ENCODE results near the gene DNLZ. TPM values are rescaled to one million over a fixed set of nuclear protein-coding genes. Genes with fewer than 3 reads are reported as not detected.

Gene DNLZ
- polyA plus RNA-seq, 1 donor from 2014 or later, result 23.6 TPM

DNA sequence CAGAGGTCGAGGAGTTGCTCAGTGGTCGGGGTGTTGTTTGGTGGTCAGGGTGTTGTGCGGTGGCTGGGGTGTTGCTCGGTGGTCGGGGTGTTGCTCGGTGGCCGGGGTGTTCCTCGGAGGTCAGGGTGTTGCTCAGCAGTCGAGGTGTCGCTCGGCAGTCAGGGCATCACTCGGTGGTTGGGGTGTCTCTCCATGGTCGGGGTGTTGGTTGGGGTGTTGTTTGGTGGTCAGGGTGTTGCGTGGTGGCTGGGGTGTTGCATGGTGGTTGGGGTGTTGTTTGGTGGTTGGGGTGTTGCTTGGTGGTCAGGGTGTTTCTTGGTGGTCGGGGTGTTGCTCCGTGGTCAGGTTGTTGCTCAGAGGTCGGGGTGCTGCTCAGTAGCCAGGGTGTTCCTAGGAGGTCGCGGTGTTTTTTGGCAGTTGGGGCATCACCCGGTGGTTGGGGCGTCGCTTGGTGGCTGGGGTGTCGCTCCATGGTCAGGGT lies 47.2 kb downstream of the DNLZ start:
- Histone ChIP-seq H3K27ac (ENCODE audit: low read length) (no peak overlapping the region), H3K36me3 (ENCODE audit: insufficient read depth, low read length) (no peaks in the 10 kb centered on the region), H2AFZ (ENCODE audit: low read depth, low read length) (no peak overlapping the region), H3F3A (ENCODE audit: insufficient read depth, low read length, poor library complexity, severe bottlenecking) (no peaks in the 10 kb centered on the region), H3K27me3 (ENCODE audit: insufficient read depth, low read depth, low read length) (no peaks in the 10 kb centered on the region), H3K4me2 (ENCODE audit: low read length) (no peak overlapping the region), H3K9me2 (ENCODE audit: insufficient read depth, low read length) (no peaks in the 10 kb centered on the region), H3K9ac (ENCODE audit: low read length) (no peak overlapping the region), H4K20me1 (ENCODE audit: insufficient read depth) (no peaks in the 10 kb centered on the region), H3K9me3 (ENCODE audit: low read length) (peaks cover 5% of the 10 kb centered on the region), H3K4me3 (ENCODE audit: low read length) (no peak overlapping the region), H3K79me2 (replicated peaks; ENCODE audit: insufficient read depth, low read length) (no peaks in the 10 kb centered on the region)
- no peak for TF ChIP-seq EZH2 (IDR thresholded peaks at IDR 0.05; ENCODE audit: borderline replicate concordance, insufficient read depth, low read length, poor library complexity, severe bottlenecking)

DNA sequence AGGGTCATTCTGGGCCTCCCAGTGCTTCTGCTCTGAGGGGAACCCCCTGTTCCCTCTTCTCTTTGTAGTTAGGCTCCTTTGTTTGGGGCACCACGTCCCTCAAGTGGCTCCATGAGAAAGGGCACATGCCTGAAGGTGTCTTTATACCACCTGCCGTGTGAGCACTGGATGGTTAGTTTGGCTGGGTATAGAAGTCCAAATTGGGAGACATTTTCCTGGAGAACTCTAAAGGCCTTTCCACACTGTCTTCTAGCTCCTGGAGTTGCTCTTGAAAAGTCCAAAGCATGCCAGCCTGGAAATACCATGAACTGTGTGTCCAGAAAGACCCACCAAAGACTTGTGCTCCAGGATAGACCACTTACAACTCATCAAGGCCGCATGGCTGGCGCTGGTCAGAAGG lies 48.6 kb downstream of the DNLZ start:
- Histone ChIP-seq H3K27me3 (ENCODE audit: insufficient read depth, low read depth, low read length) (no peaks in the 10 kb centered on the region), H3K4me3 (ENCODE audit: low read length) (no peak overlapping the region), H2AFZ (ENCODE audit: low read depth, low read length) (no peak overlapping the region), H3K79me2 (replicated peaks; ENCODE audit: insufficient read depth, low read length) (no peaks in the 10 kb centered on the region), H4K20me1 (ENCODE audit: insufficient read depth) (no peaks in the 10 kb centered on the region), H3K27ac (ENCODE audit: low read length) (no peak overlapping the region), H3K36me3 (ENCODE audit: insufficient read depth, low read length) (no peaks in the 10 kb centered on the region), H3F3A (ENCODE audit: insufficient read depth, low read length, poor library complexity, severe bottlenecking) (no peaks in the 10 kb centered on the region), H3K9me2 (ENCODE audit: insufficient read depth, low read length) (no peaks in the 10 kb centered on the region), H3K9me3 (ENCODE audit: low read length) (peaks cover 5% of the 10 kb centered on the region), H3K9ac (ENCODE audit: low read length) (no peak overlapping the region), H3K4me2 (ENCODE audit: low read length) (no peak overlapping the region)
- TF ChIP-seq SMC3 (conservative IDR thresholded peaks at IDR 0.05; ENCODE audit: poor library complexity), result no peak
- no peak for TF ChIP-seq TAF1 (IDR thresholded peaks at IDR 0.05; ENCODE audit: low read depth)
- no peak for TF ChIP-seq POLR2AphosphoS5 (IDR thresholded peaks at IDR 0.05)
- no peak for TF ChIP-seq MXI1 (conservative IDR thresholded peaks at IDR 0.05; ENCODE audit: poor library complexity, severe bottlenecking)
- no peak for TF ChIP-seq EZH2 (IDR thresholded peaks at IDR 0.05; ENCODE audit: borderline replicate concordance, insufficient read depth, low read length, poor library complexity, severe bottlenecking)
- TF ChIP-seq, protein P1, sequence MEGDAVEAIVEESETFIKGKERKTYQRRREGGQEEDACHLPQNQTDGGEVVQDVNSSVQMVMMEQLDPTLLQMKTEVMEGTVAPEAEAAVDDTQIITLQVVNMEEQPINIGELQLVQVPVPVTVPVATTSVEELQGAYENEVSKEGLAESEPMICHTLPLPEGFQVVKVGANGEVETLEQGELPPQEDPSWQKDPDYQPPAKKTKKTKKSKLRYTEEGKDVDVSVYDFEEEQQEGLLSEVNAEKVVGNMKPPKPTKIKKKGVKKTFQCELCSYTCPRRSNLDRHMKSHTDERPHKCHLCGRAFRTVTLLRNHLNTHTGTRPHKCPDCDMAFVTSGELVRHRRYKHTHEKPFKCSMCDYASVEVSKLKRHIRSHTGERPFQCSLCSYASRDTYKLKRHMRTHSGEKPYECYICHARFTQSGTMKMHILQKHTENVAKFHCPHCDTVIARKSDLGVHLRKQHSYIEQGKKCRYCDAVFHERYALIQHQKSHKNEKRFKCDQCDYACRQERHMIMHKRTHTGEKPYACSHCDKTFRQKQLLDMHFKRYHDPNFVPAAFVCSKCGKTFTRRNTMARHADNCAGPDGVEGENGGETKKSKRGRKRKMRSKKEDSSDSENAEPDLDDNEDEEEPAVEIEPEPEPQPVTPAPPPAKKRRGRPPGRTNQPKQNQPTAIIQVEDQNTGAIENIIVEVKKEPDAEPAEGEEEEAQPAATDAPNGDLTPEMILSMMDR (IDR thresholded peaks at IDR 0.05; ENCODE audit: poor library complexity, severe bottlenecking), result no peak
- TF ChIP-seq, protein P2, sequence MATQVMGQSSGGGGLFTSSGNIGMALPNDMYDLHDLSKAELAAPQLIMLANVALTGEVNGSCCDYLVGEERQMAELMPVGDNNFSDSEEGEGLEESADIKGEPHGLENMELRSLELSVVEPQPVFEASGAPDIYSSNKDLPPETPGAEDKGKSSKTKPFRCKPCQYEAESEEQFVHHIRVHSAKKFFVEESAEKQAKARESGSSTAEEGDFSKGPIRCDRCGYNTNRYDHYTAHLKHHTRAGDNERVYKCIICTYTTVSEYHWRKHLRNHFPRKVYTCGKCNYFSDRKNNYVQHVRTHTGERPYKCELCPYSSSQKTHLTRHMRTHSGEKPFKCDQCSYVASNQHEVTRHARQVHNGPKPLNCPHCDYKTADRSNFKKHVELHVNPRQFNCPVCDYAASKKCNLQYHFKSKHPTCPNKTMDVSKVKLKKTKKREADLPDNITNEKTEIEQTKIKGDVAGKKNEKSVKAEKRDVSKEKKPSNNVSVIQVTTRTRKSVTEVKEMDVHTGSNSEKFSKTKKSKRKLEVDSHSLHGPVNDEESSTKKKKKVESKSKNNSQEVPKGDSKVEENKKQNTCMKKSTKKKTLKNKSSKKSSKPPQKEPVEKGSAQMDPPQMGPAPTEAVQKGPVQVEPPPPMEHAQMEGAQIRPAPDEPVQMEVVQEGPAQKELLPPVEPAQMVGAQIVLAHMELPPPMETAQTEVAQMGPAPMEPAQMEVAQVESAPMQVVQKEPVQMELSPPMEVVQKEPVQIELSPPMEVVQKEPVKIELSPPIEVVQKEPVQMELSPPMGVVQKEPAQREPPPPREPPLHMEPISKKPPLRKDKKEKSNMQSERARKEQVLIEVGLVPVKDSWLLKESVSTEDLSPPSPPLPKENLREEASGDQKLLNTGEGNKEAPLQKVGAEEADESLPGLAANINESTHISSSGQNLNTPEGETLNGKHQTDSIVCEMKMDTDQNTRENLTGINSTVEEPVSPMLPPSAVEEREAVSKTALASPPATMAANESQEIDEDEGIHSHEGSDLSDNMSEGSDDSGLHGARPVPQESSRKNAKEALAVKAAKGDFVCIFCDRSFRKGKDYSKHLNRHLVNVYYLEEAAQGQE (IDR thresholded peaks at IDR 0.05; ENCODE audit: borderline replicate concordance), result no peak
- no peak for TF ChIP-seq EP300 (conservative IDR thresholded peaks at IDR 0.05; ENCODE audit: poor library complexity, severe bottlenecking)
- TF ChIP-seq RAD21 (conservative IDR thresholded peaks at IDR 0.05), result no peak

DNA sequence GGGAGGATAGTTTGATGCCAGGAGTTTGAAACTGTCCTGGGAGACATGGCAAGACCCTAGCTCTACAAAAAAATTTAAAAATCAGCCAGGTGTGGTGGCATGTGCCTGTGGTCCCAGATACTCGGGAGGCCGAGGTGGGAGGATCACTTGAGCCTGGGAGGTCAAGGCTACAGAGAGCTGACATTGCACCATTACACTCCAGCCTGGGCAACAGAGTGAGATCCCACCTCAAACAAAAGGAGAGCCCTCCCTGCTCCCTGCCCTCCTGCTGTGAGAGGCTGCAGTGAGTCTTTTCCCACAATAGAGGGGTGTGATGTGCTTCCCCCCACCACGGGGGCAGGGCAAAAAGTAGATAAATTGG lies 49.5 kb downstream of the DNLZ start:
- TF ChIP-seq POLR2AphosphoS5 (IDR thresholded peaks at IDR 0.05) (no peak), EZH2 (IDR thresholded peaks at IDR 0.05; ENCODE audit: borderline replicate concordance, insufficient read depth, low read length, poor library complexity, severe bottlenecking) (no peak), RAD21 (conservative IDR thresholded peaks at IDR 0.05) (no peak), EP300 (conservative IDR thresholded peaks at IDR 0.05; ENCODE audit: poor library complexity, severe bottlenecking) (no peak), TAF1 (IDR thresholded peaks at IDR 0.05; ENCODE audit: low read depth) (no peak), MXI1 (conservative IDR thresholded peaks at IDR 0.05; ENCODE audit: poor library complexity, severe bottlenecking) (no peak), SMC3 (conservative IDR thresholded peaks at IDR 0.05; ENCODE audit: poor library complexity) (no peak)
- TF ChIP-seq, protein P1 (IDR thresholded peaks at IDR 0.05; ENCODE audit: poor library complexity, severe bottlenecking), result no peak
- TF ChIP-seq, protein P2 (IDR thresholded peaks at IDR 0.05; ENCODE audit: borderline replicate concordance), result no peak
- no peaks in the 10 kb centered on the region for H3K36me3 ChIP-seq (ENCODE audit: insufficient read depth, low read length)
- H2AFZ ChIP-seq (ENCODE audit: low read depth, low read length), result no peak overlapping the region
- H3K9me3 ChIP-seq (ENCODE audit: low read length), result peaks cover 5% of the 10 kb centered on the region
- H3F3A ChIP-seq (ENCODE audit: insufficient read depth, low read length, poor library complexity, severe bottlenecking), result no peaks in the 10 kb centered on the region
- no peaks in the 10 kb centered on the region for H3K27me3 ChIP-seq (ENCODE audit: insufficient read depth, low read depth, low read length)
- H3K9me2 ChIP-seq (ENCODE audit: insufficient read depth, low read length), result no peaks in the 10 kb centered on the region
- no peaks in the 10 kb centered on the region for H3K79me2 ChIP-seq (replicated peaks; ENCODE audit: insufficient read depth, low read length)
- no peak overlapping the region for H3K27ac ChIP-seq (ENCODE audit: low read length)
- H3K4me2 ChIP-seq (ENCODE audit: low read length), result no peak overlapping the region
- H3K9ac ChIP-seq (ENCODE audit: low read length), result no peak overlapping the region
- no peak overlapping the region for H3K4me3 ChIP-seq (ENCODE audit: low read length)
- H4K20me1 ChIP-seq (ENCODE audit: insufficient read depth), result no peaks in the 10 kb centered on the region

Measured in neural cell (in vitro differentiated cells).